ENCODE measurements around the gene SAMD1. TPM values are rescaled to one million over a fixed set of nuclear protein-coding genes. Genes with fewer than 3 reads are reported as not detected.

SAMD1 gene
- total RNA-seq, 1 experiment from 2014 or later = 67.3 TPM

GRCh38 chr19:14039181-14039580 lies 51.4 kb downstream of the SAMD1 start:
- no peak for DNase-seq (ENCODE audit: low read depth)

Other genes starting within 250 kb of the SAMD1 start
- not detected in 2 replicates for gene NANOS3, start 213.6 kb downstream of the SAMD1 start, total RNA-seq (2014; rRNA removed; shearing (Covaris generic))
- 2.0 and 3.3 TPM in 2 replicates for gene BRME1, start 184.6 kb downstream of the SAMD1 start, total RNA-seq (2014; rRNA removed; shearing (Covaris generic))
- 16.8 and 19.7 TPM in 2 replicates for gene CC2D1A, start 184.6 kb downstream of the SAMD1 start, total RNA-seq (2014; rRNA removed; shearing (Covaris generic))
- 0.23 and 0.37 TPM in 2 replicates for gene PODNL1, start 152.3 kb downstream of the SAMD1 start, total RNA-seq (2014; rRNA removed; shearing (Covaris generic))
- 35.0 and 44.0 TPM in 2 replicates for gene DCAF15, start 138.2 kb downstream of the SAMD1 start, total RNA-seq (2014; rRNA removed; shearing (Covaris generic))
- gene RFX1, start 84.4 kb downstream of the SAMD1 start, total RNA-seq (2014; rRNA removed; shearing (Covaris generic)) = 3.1 and 3.8 TPM in 2 replicates
- not detected in 2 replicates for gene RLN3, start 62.6 kb downstream of the SAMD1 start, total RNA-seq (2014; rRNA removed; shearing (Covaris generic))
- 20.7 and 22.6 TPM in 2 replicates for gene IL27RA, start 59.0 kb downstream of the SAMD1 start, total RNA-seq (2014; rRNA removed; shearing (Covaris generic))
- 1.5 and 3.9 TPM in 2 replicates for gene PALM3, start 28.7 kb downstream of the SAMD1 start, total RNA-seq (2014; rRNA removed; shearing (Covaris generic))
- gene MISP3, start 18.0 kb downstream of the SAMD1 start, total RNA-seq (2014; rRNA removed; shearing (Covaris generic)) = 1.4 and 1.5 TPM in 2 replicates
- gene C19orf67, start 5.0 kb downstream of the SAMD1 start, total RNA-seq (2014; rRNA removed; shearing (Covaris generic)) = 0.23 TPM in 1 of 2 replicates, not detected in the other
- 17.6 and 25.6 TPM in 2 replicates for gene PRKACA, start 27.0 kb upstream of the SAMD1 start, total RNA-seq (2014; rRNA removed; shearing (Covaris generic))
- gene ASF1B, start 45.8 kb upstream of the SAMD1 start, total RNA-seq (2014; rRNA removed; shearing (Covaris generic)) = 80.4 and 123 TPM in 2 replicates
- gene ADGRL1, start 115.4 kb upstream of the SAMD1 start, total RNA-seq (2014; rRNA removed; shearing (Covaris generic)) = 8.7 and 17.4 TPM in 2 replicates